Activated CD4-positive, alpha-beta T cell treated with anti-CD3 and anti-CD28 coated beads for 1 hour (primary cell): Measurements from ENCODE around the gene CXCL11.
A peak's percentile ranks its signal among the peaks of the same experiment; 100 is the strongest.
"Not testable (repeated sequence)": the region's sequence is repeated elsewhere in the genome, so short reads cannot be mapped to it uniquely, and the experiment has no call there.

ENCODE experiments used
- DNase-seq: peaks from one replicate; pipeline ENCODE4 v3.0.0-alpha.2; 2020

CXCL11 gene

GRCh38 chr4:76035799-76036380, at the start of gene CXCL11:
Gene CXCL11, minus strand, starts transcription at chr4:76036070. Its CDS starts 83 bp downstream, at chr4:76035987.
- no peak for DNase-seq

GRCh38 chr4:76084542-76084941, 48.7 kb upstream of the CXCL11 start:
- no peak for DNase-seq

- no peak for DNase-seq
Observed at GRCh38 chr4:76083386-76083988, 47.6 kb upstream of the CXCL11 start.

- no peak for DNase-seq
Observed at GRCh38 chr4:76078033-76078613, 42.3 kb upstream of the CXCL11 start.

- no peak for DNase-seq
Observed at GRCh38 chr4:76074993-76075600, 39.2 kb upstream of the CXCL11 start.

GRCh38 chr4:76074468-76074867, 38.6 kb upstream of the CXCL11 start, which contains the start of gene ART3:
Gene ART3, plus strand, starts transcription at chr4:76074709. Its CDS starts 1,181 bp downstream, at chr4:76075890.
- DNase-seq = no peak

GRCh38 chr4:76072760-76073159, 36.9 kb upstream of the CXCL11 start:
- DNase-seq = no peak

GRCh38 chr4:76067652-76068286, 31.9 kb upstream of the CXCL11 start:
- peak; percentile 39 for DNase-seq

- no peak for DNase-seq
Observed at GRCh38 chr4:76066546-76066945, 30.7 kb upstream of the CXCL11 start.

GRCh38 chr4:76061982-76062381, 26.1 kb upstream of the CXCL11 start:
- DNase-seq = no peak

- no peak for DNase-seq
Observed at GRCh38 chr4:76061421-76061820, 25.6 kb upstream of the CXCL11 start.

GRCh38 chr4:76060506-76060905, 24.6 kb upstream of the CXCL11 start:
- DNase-seq = no peak

GRCh38 chr4:76059750-76060149, 23.9 kb upstream of the CXCL11 start:
- DNase-seq = no peak

- DNase-seq = no peak
Observed at GRCh38 chr4:76058888-76059426, 23.1 kb upstream of the CXCL11 start.

GRCh38 chr4:76058302-76058701, 22.4 kb upstream of the CXCL11 start:
- no peak for DNase-seq

- DNase-seq = no peak
Observed at GRCh38 chr4:76055421-76055820, 19.6 kb upstream of the CXCL11 start.

- DNase-seq = no peak
Observed at GRCh38 chr4:76055016-76055415, 19.1 kb upstream of the CXCL11 start.

GRCh38 chr4:76053730-76054129, 17.9 kb upstream of the CXCL11 start:
- DNase-seq = no peak

GRCh38 chr4:76050560-76051050, 14.7 kb upstream of the CXCL11 start:
- DNase-seq = not testable (repeated sequence)

- DNase-seq = not testable (repeated sequence)
Observed at GRCh38 chr4:76049860-76050416, 14.1 kb upstream of the CXCL11 start.

GRCh38 chr4:76044686-76045085, 8.8 kb upstream of the CXCL11 start:
- DNase-seq = not testable (repeated sequence)

GRCh38 chr4:76043306-76043705, 7.4 kb upstream of the CXCL11 start:
- not testable (repeated sequence) for DNase-seq
